OCI-LY1 (cell line): ENCODE data around the gene ZFP36L2.

Experiments used
- CTCF ChIP-seq: fragments of 200-600 bp; sonication (generic), shearing (Covaris generic); IDR thresholded peaks from 2 replicates; pipeline ENCODE4 v1.5.1; 2017; ENCODE audit warnings: mild to moderate bottlenecking, antibody characterized with exemption, low read length, moderate library complexity, mixed read lengths
- EZH2 ChIP-seq: fragments of 200-600 bp; sonication (generic), shearing (Covaris generic); IDR thresholded peaks from 2 replicates; pipeline ENCODE4 v1.8.0; 2017; ENCODE audit warnings: borderline replicate concordance, mixed run types, mild to moderate bottlenecking, antibody characterized with exemption, low read length, moderate library complexity, mixed read lengths

GRCh38 chr2:43193652-43194120 is 32.7 kb downstream of the ZFP36L2 start:
- TF ChIP-seq CTCF (no peak), EZH2 (no peak)
